Stimulated activated memory B cell treated with anti-CD40 and anti-IgM and Interleukin-4, amounts not matched to agents 10 μg/mL and 1 μg/mL and 100 μg/mL, for 72 hours (primary cell): ENCODE data around the gene NUDT8.
"Not testable (repeated sequence)": the region's sequence is repeated elsewhere in the genome, so short reads cannot be mapped to it uniquely, and the experiment has no call there.

Source experiments
- ATAC-seq: fragments of 150-1000 bp; cut with Tn5 transposase; 2 replicates; pipeline ENCODE4 v1.10.0; 2021
- H3K27ac Mint-ChIP-seq: one replicate; pipeline ENCODE4 v1.8.0; 2022; ENCODE audit warnings: mild to moderate bottlenecking, mixed read lengths
- H3K27me3 Mint-ChIP-seq: one replicate; pipeline ENCODE4 v1.8.0; 2022; ENCODE audit warnings: mixed read lengths
- H3K36me3 Mint-ChIP-seq: one replicate; pipeline ENCODE4 v1.8.0; 2022; ENCODE audit warnings: mixed read lengths
- H3K4me1 Mint-ChIP-seq: one replicate; pipeline ENCODE4 v1.8.0; 2022; ENCODE audit warnings: mixed read lengths
- H3K4me3 Mint-ChIP-seq: one replicate; pipeline ENCODE4 v1.8.0; 2022; ENCODE audit warnings: mild to moderate bottlenecking, moderate library complexity, mixed read lengths
- H3K9me3 Mint-ChIP-seq: one replicate; pipeline ENCODE4 v1.8.0; 2022; ENCODE audit warnings: mixed read lengths

The NUDT8 gene

DNA sequence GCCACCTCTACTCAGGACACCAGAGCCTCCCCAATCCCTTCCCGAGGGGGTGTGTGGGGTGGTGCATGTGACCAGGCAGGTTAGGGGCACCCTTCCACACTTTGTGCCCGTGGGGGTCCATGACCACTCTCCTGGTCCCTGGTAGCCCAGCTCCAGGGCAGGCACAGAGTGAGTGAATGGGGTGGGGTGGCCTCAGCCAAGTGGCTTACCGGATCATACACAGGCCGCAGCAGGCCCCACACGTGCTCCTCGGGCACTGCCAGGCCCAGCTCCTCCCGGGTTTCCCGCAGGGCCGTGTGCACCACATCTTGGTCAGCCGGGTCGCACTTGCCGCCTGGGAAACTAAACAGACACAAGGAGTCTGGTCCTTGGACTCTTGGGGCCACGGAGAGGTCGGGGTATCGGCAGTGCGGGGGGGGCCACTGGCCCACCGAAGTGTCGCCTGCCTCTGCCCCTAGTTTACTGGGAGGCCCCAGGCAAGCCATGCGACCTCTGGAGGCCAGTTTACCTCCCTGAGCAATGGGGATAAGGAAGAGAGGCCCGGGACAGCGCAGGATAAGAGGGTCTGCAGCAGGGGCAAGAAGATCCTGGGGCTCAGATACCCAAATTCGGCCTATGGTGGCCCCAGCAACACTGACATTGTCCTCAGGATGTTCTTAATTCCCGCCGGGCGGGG, 889 bp downstream of the NUDT8 start:
- H3K4me3 Mint-ChIP-seq: peak overlapping the region; percentile 74
- H3K36me3 Mint-ChIP-seq: peaks cover 12% of the 10 kb centered on the region
- ATAC-seq: no peak
- no peaks in the 10 kb centered on the region for H3K27me3 Mint-ChIP-seq
- H3K4me1 Mint-ChIP-seq: peaks cover 22% of the 10 kb centered on the region
- peak overlapping the region; percentile 80 for H3K27ac Mint-ChIP-seq
- H3K9me3 Mint-ChIP-seq: no peaks in the 10 kb centered on the region

DNA sequence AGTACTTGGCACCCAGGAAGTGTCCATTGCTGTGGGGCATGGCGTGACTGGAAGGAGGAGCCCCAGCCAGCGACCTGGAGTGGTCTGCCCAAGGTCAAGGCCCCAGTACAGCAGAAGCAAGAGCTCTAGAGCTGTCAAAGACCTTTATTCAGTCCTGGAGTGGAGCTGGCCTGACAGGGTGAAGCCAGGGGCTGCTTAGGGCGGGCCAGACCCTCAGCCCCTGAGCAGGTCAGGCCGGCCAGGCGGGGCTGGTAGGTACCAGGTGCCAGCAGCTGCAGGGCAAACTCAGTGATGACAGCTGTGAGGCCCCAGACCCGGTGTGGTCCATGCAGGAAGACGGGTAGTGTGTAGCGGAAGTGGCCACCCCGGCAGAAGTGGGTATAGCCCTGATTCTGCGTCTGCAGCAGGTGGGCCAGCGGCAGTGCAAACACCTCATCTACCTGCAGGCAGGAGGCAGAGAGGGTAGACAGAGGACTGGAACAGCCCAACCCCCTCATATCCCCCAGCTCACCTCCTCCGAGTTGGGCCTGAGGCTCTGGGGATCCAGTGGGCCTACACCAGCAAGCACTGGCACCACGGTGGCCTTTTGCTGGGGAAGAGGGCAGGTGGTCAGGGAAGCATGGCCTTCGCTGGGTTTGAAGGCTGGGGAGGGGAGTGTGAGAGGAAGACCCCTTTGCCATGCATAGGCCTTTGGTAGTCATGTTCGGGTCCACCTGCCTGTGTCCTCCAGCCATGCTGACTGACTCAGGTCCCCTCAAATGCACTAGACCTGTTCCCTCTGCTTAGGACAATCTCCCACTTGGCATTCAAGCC, 1.7 kb downstream of the NUDT8 start:
- H3K4me3 Mint-ChIP-seq: peak overlapping the region; percentile 30
- no peak for ATAC-seq
- no peaks in the 10 kb centered on the region for H3K27me3 Mint-ChIP-seq
- H3K36me3 Mint-ChIP-seq: peaks cover 12% of the 10 kb centered on the region
- H3K27ac Mint-ChIP-seq: peak overlapping the region; percentile 63
- no peaks in the 10 kb centered on the region for H3K9me3 Mint-ChIP-seq
- H3K4me1 Mint-ChIP-seq: peaks cover 22% of the 10 kb centered on the region

DNA sequence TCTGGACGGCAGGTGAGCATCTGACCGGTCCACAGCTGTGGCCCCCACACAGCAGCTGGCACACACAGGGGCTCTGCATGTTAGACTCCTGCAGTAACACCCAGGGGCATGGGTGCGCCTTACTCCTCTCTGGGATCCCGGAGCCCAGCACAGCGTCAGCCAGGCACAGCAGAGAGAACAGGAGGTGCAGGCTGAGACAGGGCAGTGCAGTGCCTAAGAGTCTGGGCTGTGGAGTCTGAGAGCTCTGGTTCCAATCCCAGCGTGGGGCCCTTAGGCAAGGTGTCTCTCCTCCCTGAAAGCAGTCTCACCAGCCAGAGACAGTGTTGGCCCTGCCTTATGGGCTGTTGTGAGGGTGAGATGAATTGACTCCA, 2.3 kb downstream of the NUDT8 start:
- peaks cover 22% of the 10 kb centered on the region for H3K4me1 Mint-ChIP-seq
- H3K36me3 Mint-ChIP-seq: peaks cover 12% of the 10 kb centered on the region
- H3K9me3 Mint-ChIP-seq: no peaks in the 10 kb centered on the region
- ATAC-seq: no peak
- H3K27ac Mint-ChIP-seq: peak overlapping the region; percentile 63
- no peak overlapping the region for H3K4me3 Mint-ChIP-seq
- no peaks in the 10 kb centered on the region for H3K27me3 Mint-ChIP-seq

DNA sequence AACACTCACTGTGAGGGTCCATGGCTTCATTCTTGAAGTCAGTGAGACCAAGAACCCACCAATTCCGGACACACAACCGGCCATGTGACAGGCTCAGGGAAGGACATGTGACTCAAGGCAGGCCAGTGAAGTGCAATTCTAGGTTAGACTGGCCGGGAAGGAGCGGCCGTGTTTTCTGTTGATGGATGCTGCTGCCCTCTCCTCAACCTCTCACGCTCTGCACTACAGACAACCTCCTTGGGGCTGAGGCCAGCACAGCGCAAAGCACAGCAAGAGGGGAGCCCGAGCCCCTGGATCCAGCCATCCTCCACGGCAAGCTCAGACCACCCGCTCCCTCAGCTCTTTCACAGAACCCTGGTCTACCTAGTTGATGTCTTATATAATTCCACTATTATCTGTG, 2.8 kb downstream of the NUDT8 start:
- no peak overlapping the region for H3K4me3 Mint-ChIP-seq
- peaks cover 12% of the 10 kb centered on the region for H3K36me3 Mint-ChIP-seq
- no peak for ATAC-seq
- H3K27me3 Mint-ChIP-seq: no peaks in the 10 kb centered on the region
- H3K27ac Mint-ChIP-seq: peak overlapping the region; percentile 63
- H3K9me3 Mint-ChIP-seq: no peaks in the 10 kb centered on the region
- peaks cover 22% of the 10 kb centered on the region for H3K4me1 Mint-ChIP-seq

DNA sequence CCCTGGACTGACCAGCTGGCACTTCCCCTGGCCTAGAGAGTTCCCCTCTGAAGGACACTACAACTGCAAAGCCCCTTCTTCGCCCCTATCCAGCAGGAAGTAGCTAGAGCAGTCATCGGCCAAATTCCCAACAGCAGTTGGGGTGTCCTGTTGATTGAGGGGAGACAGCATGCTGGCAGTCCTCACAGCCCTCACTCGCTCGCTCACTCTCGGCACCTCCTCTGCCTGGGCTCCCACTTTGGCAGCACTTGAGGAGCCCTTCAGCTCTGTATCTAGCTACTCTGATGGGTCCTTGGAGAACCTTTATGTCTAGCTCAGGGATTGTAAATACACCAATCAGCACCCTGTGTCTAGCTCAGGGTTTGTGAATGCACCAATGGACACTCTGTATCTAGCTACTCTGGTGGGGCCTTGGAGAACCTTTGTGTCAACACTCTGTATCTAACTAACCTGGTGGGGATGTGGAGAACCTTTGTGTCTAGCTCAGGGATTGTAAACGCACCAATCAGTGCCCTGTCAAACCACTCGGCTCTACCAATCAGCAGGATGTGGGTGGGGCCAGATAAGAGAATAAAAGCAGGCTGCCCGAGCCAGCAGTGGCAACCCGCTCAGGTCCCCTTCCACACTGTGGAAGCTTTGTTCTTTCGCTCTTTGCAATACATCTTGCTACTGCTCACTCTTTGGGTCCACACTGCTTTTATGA, 3.5 kb downstream of the NUDT8 start:
- not testable (repeated sequence) for H3K4me3 Mint-ChIP-seq, H3K27me3 Mint-ChIP-seq, H3K27ac Mint-ChIP-seq, H3K9me3 Mint-ChIP-seq, ATAC-seq
- H3K36me3 Mint-ChIP-seq: peaks cover 12% of the 10 kb centered on the region
- H3K4me1 Mint-ChIP-seq: peaks cover 22% of the 10 kb centered on the region

DNA sequence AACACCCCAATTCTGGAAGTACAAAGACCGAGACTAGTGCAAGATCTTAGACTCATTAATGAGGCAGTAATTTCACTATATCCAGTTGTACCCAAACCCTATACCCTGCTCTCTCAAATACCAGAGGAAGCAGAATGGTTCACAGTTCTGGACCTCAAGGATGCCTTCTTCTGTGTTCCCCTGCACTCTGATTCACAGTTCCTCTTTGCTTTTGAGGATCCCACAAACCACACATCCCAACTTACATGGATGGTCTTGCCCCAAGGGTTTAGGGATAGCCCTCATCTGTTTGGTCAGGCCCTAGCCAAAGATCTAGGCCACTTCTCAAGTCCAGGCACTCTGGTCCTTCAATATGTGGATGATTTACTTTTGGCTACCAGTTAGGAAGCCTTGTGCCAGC, 5.9 kb downstream of the NUDT8 start:
- H3K4me1 Mint-ChIP-seq, H3K27ac Mint-ChIP-seq, ATAC-seq, H3K27me3 Mint-ChIP-seq, H3K4me3 Mint-ChIP-seq, H3K9me3 Mint-ChIP-seq: not testable (repeated sequence)
- H3K36me3 Mint-ChIP-seq: peaks cover 12% of the 10 kb centered on the region

DNA sequence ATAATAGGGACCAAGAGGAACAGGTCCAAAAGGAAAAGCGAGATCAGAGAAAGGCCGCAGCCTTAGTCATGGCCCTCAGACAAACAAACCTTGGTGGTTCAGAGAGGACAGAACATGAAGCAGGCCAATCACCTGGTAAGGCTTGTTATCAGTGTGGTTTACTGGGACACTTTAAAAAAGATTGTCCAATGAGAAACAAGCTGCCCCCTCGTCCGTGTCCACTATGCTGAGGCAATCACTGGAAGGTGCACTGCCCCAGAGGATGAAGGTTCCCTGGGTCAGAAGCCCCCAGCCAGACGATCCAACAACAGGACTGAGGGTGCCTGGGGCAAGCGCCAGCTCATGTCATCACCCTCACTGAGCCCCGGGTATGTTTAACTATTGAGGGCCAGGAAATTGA, 6.8 kb downstream of the NUDT8 start:
- not testable (repeated sequence) for ATAC-seq, H3K4me3 Mint-ChIP-seq, H3K27ac Mint-ChIP-seq

DNA sequence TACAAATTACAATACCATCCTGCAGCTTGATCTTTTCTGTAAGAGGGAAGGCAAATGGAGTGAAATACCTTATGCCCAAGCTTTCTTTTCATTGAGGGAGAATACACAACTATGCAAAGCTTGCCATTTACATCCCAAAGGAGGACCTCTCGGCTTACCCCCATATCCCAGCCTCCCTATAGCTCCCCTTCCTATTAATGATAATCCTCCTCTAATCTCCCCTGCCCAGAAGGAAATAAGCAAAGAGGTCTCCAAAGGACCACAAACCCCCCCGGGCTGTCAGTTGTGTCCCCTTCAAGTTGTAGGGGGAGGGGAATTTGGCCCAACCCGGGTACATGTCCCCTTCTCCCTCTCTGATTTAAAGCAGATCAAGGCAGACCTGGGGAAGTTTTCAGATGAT, 7.8 kb downstream of the NUDT8 start:
- H3K9me3 Mint-ChIP-seq, H3K4me1 Mint-ChIP-seq, H3K27me3 Mint-ChIP-seq, H3K27ac Mint-ChIP-seq, ATAC-seq, H3K4me3 Mint-ChIP-seq, H3K36me3 Mint-ChIP-seq: not testable (repeated sequence)

More for the DNA sequence above, 6.8 kb downstream of the NUDT8 start:
- H3K36me3 Mint-ChIP-seq: peaks cover 12% of the 10 kb centered on the region
- not testable (repeated sequence) for H3K4me1 Mint-ChIP-seq, H3K27me3 Mint-ChIP-seq, H3K9me3 Mint-ChIP-seq

DNA sequence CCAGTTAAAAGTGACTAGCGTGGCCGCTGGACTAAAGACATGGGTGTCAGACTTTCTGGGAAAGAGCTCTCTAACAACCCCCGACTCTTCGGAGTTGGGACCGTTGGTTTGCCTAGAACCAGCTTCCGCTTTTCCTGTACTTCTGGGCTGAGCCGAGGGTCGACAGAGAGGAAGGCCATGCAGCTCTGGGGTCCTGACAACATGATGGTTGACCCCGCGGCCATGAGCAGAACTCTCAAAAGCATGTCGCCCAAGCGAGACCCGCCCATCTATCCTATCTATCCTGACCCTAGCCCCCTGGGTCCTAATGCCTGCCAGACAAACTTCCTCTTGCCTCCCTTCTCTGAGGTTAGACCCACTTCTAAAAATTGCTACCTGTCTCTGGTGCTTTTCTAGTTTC, 9.1 kb downstream of the NUDT8 start:
- H3K4me3 Mint-ChIP-seq, ATAC-seq, H3K4me1 Mint-ChIP-seq, H3K9me3 Mint-ChIP-seq, H3K27ac Mint-ChIP-seq, H3K27me3 Mint-ChIP-seq, H3K36me3 Mint-ChIP-seq: not testable (repeated sequence)

DNA sequence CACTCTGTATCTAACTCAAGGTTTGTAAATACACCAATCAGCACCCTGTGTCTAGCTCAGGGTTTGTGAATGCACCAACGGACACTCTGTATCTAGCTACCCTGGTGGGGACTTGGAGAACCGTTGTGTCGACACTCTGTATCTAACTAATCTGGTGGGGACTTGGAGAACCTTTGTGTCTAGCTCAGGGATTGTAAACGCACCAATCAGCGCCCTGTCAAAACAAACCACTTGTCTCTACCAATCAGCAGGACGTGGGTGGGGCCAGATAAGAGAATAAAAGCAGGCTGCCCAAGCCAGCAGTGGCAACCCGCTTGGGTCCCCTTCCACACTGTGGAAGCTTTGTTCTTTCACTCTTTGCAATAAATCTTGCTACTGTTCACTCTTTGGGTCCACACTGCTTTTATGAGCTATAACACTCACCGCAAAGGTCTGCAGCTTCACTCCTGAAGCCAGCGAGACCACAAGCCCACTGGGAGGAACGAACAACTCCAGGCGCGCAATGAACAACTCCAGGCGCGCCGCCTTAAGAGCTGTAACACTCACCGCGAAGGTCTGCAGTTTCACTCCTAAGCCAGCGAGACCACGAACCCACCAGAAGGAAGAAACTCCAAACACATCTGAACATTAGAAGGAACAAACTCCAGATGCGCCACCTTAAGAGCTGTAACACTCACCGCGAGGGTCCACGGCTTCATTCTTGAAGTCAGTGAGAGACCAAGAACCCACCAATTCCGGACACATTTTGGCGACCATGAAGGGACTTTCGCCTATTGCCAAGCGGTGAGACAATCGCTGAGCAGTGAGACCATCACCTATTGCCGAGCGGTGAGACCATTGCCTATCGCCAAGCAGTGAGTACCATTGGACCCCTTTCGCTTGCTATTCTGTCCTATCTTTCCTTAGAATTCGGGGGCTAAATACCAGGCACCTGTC, 9.8 kb downstream of the NUDT8 start:
- H3K9me3 Mint-ChIP-seq, H3K36me3 Mint-ChIP-seq, H3K27ac Mint-ChIP-seq, H3K4me3 Mint-ChIP-seq, H3K27me3 Mint-ChIP-seq, ATAC-seq: not testable (repeated sequence)
- H3K4me1 Mint-ChIP-seq: peaks cover 13% of the 10 kb centered on the region

DNA sequence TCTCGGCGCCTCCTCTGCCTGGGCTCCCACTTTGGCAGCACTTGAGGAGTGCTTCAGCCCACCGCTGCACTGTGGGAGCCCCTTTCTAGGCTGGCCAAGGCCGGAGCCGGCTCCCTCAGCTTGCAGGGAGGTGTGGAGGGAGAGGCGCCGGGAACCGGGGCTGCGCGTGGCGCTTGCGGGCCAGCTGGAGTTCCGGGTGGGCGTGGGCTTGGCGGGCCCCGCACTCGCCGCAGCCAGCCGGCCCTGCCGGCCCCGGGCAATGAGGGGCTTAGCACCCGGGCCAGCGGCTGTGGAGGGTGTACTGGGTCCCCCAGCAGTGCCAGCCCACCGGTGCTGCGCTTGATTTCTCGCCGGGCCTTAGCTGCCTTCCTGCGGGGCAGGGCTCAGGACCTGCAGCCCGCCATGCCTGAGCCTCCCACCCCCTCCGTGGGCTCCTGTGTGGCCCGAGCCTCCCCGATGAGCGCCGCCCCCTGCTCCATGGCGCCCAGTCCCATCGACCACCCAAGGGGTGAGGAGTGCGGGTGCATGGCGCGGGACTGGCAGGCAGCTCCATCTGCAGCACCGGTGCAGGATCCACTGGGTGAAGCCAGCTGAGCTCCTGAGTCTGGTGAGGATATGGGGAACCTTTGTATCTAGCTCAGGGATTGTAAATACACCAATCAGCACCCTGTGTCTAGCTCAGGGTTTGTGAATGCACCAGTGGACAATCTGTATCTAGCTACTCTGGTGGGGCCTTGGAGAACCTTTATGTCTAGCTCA, 10.7 kb downstream of the NUDT8 start:
- H3K27ac Mint-ChIP-seq, ATAC-seq, H3K27me3 Mint-ChIP-seq, H3K4me3 Mint-ChIP-seq, H3K9me3 Mint-ChIP-seq, H3K36me3 Mint-ChIP-seq: not testable (repeated sequence)
- H3K4me1 Mint-ChIP-seq: peaks cover 21% of the 10 kb centered on the region

DNA sequence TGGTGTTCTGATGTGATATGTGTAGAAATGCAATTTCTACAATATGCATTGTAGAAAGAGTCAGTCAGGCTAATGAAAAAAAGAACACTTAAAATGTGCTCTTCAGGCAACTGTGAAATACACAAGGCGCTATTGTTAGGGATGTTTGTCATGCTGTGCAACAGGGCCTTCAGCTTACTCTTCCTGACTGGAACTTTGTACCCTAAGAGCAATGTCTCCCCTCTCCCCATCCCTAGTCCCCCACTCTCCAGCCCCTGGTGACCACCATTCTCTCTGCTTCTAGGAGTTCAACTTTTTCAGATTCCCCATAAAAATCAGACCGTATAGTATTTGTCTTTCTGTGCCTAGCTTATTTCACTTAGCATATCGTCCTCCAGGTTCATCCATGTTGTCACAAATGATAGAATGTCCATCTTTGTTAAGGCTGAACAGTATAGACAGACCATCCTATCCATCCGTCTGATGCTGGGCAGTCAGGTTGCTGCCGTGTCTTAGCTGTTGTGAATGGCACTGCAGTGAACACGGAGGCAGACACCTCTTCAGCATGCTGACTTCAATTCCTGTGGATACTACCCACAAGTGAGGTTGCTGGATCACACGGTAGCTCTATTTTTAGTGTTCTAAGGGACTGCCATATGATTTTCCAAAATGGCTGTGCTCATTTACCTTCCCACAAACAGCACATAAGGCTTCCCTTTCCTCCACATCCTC, 12.3 kb downstream of the NUDT8 start:
- no peak for ATAC-seq
- peaks cover 34% of the 10 kb centered on the region for H3K4me1 Mint-ChIP-seq
- H3K27ac Mint-ChIP-seq: peak overlapping the region; percentile 54
- H3K27me3 Mint-ChIP-seq: no peaks in the 10 kb centered on the region
- peaks cover 14% of the 10 kb centered on the region for H3K36me3 Mint-ChIP-seq
- H3K9me3 Mint-ChIP-seq: no peaks in the 10 kb centered on the region
- no peak overlapping the region for H3K4me3 Mint-ChIP-seq

DNA sequence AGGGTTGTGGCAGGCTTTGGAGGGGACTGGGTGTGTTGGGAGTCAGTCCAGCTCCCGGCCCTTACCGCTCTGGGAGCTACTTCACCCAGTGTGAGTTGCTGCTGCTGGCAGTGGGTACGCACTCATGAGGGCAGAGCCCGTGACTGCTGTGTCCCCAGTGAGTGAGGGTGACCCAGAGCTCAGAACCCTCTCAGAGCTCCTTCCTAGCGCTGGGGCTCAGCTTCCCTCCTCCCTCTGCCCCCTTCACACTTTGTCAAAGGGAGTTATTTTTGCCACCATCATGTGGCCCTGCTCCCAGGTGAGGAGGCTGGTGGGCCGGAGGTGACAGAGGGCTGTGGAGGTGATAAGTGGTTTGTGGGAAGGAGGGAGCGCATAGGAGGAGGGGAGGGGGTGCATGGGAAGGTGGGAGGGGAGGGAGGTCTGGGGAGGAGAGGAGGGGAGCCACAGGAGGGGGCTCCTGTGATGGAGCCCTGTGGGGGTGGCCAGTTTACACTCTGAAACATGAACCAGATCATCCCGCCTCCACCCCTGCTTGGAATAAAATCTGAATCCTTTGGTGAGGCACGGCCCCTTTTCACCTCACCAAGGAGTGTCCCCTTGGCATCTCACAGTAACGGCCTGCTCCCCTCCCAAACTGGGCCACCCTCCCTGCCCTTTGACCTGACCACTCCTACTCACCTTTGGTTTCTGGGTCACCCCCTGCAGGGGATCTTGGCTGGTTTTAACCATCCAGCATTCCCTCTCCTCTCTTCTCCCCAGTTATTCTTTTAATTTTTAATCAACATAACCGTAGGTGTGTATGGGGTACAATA, 13.1 kb downstream of the NUDT8 start:
- Mint-ChIP-seq H3K27ac (peak overlapping the region; percentile 54), H3K27me3 (no peaks in the 10 kb centered on the region), H3K4me3 (no peak overlapping the region), H3K36me3 (peaks cover 21% of the 10 kb centered on the region), H3K4me1 (peaks cover 34% of the 10 kb centered on the region), H3K9me3 (no peaks in the 10 kb centered on the region)
- ATAC-seq: no peak
